ENCODE data around the gene DPEP1.

DPEP1 gene

DNA sequence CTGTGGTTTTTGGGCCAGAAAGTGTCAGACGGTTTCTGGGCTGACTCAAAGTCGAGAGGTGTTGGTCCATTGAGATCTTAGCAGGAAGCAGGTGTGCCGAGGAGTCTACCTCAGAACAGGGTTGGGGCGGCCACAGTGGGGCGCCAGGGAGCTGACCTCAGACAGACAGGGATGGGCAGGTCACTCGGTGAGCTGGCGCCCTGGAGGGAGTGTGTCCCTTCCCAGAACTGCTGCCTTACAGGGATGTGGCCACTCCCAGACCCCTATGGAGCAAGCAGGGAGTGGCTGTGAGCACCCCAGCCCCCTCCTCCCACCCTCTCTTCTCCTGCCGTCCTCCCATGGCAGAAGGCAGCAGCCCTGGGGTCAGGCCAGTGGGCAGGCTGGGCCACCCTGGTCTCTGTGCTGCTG lies 14.0 kb upstream of the DPEP1 start:
- DNase-seq (ENCODE audit: low read depth) = no peak

DNA sequence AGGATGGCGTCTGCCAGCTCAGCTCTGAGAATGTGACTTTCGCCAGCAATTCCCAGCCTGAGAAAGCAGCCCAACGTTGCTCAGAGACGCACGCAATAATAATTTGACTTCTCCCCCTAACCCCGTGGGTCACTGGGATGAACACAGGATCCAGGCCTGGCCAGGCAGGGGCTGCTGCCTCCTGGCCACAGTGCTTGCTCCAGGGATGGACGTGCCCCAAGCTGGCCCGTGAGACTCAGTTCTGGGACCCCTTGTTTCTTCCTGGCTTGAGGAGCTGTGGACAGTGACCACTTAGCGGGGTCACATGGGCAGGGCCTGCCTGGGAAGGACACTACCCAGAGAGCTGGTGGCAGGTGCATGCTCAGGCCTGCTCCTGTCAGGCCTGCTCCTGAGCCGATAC lies 13.5 kb upstream of the DPEP1 start:
- no peak for DNase-seq (ENCODE audit: low read depth)

DNA sequence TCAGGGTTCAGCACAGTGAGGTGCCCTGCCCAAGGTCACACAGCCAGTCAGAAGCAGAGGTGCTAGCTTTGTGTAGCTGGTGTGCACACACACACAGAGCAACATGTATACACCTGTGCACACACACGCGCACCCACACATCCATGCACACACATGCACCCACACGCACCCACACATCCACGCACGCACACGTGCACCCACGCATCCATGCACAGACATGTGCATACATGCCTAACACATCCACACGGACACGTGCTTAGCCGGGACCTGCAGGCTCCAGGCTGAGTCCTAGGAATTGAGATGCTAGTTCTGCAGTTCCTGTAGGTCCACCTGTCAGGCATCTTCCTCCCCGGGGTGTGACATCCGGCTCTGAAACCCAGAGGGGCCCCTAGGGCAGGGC lies 13.0 kb upstream of the DPEP1 start:
- DNase-seq (ENCODE audit: low read depth) = no peak

DNA sequence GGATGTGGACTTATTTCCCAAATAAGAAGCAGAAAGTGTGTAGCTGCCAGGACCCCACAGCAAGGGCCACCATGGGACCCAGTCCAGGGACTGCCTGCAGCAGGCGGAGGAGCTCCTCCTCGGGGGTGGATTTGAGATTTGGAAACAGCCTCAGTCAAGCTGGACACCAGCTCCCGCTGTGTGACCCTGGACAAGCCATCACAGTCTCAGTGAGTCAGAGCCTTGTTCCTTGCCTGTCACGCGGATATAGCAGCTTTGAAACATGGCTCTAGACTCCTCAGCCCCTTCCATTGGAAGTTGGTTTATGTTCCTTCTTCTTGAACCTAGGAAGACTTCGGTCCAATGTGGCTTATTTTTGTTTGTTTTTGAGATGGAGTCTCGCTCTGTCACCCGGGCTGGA lies 12.5 kb upstream of the DPEP1 start:
- no peak for DNase-seq (ENCODE audit: low read depth)

DNA sequence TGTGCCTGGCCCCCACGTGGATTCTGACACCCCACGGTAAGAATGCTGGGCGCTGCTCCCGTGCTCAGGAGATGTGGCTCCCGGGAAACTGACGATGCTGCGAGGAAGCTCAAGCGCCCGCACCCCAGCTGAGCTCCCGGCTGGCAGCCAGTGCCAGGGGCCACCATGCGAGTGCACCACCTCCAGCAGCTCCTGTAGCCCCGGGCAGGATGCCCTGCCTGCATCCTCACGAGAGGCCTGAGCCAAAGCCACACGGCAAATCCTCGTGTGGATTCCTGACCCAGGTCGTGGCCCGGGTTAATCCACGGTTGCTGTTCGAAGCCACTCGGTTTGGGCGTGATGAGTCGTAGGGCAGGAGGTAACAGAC lies 11.6 kb upstream of the DPEP1 start:
- peak; percentile 29 for DNase-seq (ENCODE audit: low read depth)

DNA sequence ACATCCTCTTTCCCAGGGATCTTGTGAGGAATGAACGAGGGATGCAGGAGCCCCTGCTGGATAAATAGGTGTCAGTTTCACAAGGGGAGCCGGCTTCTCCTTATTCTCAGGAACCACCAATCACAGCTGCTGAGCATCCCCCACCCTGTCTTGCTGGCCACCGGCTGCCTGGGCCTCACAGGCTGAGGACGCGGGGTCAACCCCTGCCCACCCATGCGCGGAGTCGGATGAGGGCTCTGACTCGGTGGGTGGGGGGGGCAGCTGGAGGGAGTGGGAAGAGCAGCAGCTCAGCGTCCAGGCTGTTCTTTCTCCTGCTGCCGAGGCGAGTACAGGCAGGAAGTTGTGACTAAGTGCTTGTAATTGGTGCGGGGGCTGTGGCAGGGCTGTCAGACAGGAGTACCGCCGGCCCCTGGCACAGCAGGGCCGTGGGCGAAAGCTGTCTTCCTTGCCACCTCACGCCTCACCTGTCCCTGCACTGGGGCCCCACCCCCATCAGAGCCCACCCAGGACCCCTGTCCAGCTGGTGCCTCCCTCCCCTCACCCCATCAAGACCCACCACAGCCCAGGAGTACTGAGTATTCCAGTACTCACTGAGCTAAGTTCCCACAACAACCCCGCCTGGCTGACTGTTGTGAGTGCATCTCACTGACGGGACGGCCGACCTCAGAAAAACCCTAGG lies 11.0 kb upstream of the DPEP1 start:
- peak; percentile 92 for DNase-seq (ENCODE audit: low read depth)

DNA sequence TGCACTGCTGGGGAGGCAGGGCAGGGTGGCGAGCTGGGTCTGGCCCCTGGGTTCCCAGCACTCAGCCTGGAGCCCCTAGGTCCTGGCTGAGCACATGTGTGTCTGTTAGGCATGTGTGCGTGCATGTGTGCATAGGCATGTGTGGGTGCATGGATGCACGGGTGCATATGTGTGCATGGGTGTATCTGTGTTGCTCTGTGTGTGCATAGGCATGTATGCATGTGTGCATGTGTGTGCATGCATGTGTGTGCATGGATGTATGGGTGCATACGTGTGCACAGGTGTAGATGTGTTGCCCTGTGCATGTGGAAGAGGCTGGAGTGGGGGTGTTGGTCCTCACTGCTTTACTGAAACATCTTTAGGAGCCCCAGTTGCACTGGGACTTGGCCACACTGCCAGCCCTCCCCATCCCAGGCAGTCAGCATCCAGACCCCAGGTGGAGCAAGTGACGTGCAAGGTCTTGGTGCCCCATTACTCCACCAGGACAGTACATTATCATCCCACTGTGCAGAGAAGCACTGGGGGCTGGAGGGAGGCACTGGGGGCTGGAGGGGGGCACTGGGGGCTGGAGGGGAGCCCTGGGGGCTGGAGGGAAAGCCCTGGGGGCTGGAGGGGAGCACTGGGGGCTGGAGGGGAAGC lies 10.4 kb upstream of the DPEP1 start:
- DNase-seq (ENCODE audit: low read depth) = no peak

DNA sequence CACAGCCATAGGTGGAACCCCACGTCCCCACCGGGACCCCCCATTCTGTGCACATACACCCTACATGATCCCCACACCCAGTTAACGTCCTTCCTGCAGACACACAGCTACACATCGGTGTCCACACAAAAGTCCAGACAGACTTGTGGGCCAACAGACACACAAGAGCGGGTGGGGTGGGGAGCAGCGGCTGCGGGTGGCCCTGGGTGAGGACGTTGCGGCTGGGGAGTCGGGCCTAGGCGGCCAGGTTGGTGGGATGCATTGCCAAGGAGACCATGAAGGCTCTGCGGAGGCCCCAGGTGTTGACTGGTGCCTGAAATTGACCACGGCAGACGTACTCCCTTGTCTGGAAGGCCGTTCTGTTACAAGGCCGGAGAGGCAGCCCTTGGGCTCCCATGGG lies 8.7 kb upstream of the DPEP1 start:
- DNase-seq (ENCODE audit: low read depth) = no peak

DNA sequence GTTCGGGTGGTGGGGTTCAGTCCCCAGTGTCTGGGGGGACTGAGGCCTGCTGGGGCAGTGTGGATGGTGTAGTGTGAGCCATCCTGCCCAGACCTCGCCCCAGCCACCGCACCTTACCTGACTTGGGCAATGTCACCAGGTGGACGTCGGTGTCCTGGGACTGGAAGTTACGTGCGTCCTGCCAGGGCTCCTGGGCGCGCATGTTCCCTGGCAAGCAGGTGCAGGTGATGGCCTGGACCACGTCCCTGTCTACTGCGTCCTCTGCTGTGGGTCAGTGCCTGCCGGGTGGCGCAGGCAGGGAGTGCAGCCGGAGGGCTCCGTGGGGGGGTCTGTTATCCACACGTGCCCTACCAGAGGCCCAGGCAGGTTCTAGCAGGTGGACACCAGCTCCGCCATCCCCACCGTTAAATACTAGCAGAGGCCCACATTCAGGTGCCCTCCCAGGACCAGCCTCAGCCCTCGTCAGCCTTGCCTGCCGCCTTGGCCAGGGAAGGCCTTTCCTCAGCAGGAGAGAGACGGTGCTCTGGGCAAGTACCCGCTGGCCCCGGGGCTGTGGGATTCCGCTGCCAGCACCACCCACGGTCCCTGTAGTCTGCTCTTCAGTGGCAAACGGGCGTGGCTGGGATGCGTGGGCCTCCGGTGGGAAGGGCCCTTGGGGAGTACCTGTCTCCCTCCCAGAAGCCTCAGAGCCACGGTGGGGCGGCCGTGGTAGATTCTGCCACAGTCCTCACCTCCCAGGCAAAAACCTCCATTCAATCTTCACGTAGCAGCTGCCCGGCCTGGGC lies 8.1 kb upstream of the DPEP1 start:
- DNase-seq (ENCODE audit: low read depth) = no peak

DNA sequence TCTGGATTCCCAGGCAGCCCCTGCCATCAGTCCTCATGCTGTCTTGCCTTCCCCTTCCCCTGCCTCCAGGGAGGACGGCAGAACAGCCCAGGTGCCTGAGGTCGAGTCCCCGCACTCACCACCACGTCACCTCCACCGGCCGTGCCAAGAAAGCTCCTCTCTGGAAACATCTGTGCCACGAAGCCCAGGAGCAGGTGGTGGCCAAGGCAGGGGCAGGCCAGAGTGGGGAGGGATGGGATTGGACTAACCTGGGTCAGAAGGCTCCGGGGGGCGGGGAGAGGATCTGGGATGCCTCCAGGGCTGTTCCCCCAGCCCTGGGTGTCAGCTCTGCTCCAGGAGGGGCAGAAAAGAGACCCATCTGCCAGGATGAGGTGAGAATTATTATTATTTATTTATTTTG lies 7.4 kb upstream of the DPEP1 start:
- no peak for DNase-seq (ENCODE audit: low read depth)

DNA sequence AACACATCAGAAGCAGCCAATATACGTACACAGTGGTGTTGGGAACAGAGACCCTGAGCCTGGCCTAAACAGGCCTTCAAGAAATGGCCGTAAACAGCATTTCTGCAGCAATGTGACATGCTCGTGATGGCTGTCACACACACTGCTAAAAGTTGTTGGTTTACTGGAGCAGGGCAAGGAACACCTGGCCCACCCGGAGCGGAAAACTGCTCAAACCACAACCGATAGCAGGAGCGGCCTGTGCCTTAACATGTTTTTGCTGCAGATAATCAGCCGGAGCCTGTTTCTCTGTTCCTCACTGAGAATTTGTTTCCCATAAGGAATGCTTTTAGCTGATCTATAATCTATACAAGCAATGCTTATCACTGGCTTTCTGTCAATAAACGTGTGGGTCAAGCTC lies 6.0 kb upstream of the DPEP1 start:
- no peak for DNase-seq (ENCODE audit: low read depth)

DNA sequence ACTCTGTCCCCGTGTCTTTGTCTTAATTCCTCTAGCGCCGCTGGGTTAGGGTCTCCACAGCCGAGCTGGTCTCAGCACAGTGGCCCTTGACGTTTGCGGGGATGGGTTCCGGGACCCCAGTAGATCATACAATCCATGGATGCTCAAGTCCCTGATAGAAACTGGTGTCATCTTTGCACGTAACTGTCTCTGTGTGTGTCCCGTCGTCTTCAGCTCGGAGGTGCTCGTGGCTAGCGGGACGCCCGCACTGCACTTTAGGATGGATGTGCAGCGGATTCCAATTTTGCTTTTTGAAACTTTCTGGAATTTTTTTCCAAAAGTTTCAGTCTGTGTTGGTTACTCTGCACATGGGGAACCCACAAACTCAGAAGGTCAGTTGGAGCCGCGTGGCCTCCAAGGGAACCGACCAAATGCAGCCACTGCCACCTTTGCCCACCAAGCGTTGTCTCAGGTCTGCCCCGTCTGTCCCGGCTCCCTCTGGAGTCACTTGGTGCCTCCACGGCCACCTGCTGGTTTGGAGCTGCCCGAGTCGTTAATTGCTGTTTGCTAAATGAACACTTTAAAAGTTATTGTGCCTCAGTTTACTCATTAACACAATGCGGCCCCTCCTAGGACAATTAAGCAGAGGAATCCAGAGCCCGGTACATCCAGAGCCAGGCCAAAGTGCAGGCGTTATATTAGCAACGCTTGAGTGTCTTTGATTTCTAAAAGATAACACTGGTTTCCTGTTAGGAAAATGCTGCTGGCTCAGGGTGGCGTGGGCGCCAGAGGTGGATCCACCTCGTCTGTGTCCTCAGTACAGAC lies 5.3 kb upstream of the DPEP1 start:
- no peak for DNase-seq (ENCODE audit: low read depth)

DNA sequence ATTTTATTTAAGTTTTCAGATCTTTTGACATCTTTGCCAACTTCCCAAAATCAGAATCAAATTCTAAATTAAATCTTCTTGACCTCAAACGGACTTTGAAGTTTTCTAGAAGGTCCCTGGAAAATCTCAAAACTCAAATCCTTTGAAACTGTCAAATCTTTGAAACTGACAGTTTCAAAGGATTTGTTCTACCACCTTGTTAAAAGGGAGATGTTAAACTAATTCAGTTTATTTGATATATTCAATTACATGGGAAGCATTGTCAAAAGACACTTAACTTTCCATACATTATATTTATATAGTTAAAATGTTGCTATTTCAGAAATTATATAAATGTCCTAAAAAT lies 3.4 kb upstream of the DPEP1 start:
- no peak for DNase-seq (ENCODE audit: low read depth)

DNA sequence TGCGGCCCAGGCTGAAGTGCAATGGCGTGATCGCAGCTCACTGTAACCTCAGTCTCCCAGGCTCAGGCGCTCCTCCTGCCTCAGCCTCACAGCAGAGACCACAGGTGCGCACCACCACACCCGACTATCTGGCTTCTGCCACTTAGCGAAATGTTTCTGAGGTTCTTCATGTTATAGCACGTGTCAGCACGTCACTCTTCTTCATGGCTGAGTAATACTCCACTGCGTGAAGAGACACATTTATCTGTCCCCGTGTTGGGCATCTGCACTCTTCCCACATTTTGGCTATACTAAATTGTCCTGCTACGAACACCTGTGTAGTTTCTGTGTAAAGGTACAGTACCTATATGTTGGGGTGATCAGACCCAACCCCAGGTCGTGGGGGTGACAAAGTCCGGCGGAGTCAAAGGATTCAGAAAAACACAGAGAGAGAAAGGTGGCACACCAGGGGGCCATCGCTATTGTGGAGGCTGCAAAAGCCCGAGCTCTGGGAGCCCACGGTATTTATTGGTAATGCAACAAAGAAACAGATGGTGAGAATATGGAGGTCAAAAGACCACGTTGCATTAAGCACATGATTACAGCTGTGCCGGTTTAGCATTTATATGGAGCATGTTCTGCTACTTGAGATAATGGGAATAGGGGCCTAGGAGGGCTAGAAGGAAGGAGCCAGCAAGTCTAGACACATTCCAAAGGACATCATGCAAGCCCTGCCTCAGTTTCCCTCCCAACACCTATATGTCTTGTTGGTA lies 851 bp upstream of the DPEP1 start:
- no peak for DNase-seq (ENCODE audit: low read depth)

DNA sequence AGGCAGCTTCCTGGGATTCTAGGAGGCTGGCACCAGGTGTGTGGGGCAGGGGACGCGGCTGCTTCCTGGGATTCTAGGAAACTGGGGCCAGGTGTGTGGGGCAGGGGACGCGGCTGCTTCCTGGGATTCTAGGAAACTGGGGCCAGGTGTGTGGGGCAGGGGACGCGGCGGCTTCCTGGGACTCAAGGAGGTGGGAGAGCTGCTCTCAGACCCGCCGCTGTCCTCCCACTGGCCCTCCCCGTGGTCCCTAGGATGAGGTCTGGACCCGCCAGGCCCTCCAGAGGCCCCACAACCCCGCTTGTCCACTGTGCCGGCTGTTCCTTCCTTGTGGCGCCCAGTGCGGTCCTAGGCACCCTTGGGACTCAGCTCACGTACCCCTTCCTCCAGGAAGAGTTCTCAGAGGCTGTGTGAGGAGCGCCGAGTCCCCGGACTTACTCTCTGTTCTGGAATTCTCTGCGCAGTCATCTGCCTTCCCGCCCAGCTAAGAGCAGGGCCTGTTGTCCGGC lies 565 bp downstream of the DPEP1 start:
- no peak for DNase-seq (ENCODE audit: low read depth)

DNA sequence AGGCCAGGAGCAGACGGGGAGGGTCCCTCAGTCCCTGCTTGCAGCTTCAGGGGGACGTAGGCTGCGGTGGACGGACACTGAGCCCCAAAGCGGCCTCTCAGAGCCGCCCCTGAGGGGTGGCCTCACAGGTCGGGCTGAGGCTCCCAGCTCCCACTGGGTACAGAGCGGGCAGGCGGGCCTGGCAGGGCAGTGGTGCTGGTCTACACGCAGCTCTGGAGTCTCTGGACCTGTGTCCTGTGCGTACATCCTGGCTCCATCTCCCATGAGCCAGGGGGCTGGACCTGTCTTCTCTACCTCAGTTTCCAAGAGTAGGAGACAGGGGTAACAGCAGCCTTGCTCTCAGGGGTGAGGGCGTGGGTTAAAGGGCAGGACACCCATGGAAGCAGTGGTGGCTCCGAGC lies 1.7 kb downstream of the DPEP1 start:
- DNase-seq (ENCODE audit: low read depth) = no peak

DNA sequence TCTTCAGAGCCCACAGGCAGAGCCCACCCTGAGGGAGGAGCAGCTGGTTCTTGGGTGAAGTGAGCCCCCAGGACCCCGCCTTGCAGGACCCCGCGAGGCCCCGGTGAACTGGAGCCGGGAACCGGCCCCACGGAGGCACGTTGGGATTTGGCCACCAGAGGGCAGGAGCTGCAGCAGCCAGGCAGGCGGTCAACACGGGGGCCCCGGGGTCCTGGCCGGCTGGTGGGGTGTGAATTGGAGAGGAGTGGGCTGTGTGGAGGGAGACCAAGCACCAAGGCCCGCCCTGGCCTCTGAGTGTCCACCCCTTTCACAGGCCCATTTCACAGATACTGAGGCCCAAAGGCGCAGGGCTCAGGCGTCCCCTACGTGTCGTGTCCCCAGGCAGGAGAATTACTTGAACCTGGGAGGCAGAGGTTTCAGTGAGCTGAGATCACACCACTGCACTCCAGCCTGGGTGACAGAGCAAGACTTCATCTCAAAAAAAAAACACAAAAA lies 2.2 kb downstream of the DPEP1 start:
- no peak for DNase-seq (ENCODE audit: low read depth)

DNA sequence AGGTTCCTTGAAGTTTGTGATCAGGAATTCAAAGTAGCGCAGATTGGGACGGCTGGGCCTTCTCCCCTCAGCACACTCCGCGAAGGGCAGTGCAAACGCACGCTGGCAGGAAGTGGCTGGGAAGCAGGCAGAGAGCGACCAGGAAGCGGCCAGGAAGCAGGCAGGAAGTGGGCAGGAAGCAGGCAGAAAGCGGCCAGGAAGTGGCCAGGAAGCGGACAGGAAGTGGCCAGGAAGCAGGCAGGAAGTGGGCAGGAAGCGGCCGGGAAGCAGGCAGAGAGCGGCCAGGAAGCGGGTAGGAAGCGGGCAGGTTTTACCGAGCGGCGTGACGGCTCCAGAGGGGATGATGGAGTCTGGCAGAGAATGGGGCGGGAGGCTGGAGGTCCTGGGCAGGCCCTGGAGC lies 3.2 kb downstream of the DPEP1 start:
- DNase-seq (ENCODE audit: low read depth) = no peak

DNA sequence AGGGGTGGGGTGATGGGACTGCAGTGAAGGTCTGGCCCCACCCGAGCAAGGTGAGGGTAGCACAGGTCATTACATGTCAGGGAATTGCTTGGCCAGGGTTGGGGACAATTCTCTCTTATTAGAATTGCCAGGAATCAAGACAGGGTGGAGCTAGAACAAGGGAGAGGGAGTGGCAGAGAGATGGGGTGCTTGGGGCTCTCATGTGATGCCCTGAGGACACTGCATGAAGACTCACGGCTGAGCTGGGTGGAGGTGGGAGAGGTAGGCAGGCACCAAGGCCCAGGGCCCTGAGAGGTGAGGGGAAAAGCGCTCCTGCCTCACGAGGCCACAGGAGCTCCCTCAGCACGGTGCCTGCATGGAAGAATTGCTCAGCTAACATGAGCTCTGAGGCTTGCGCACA lies 3.6 kb downstream of the DPEP1 start:
- DNase-seq (ENCODE audit: low read depth) = no peak

DNA sequence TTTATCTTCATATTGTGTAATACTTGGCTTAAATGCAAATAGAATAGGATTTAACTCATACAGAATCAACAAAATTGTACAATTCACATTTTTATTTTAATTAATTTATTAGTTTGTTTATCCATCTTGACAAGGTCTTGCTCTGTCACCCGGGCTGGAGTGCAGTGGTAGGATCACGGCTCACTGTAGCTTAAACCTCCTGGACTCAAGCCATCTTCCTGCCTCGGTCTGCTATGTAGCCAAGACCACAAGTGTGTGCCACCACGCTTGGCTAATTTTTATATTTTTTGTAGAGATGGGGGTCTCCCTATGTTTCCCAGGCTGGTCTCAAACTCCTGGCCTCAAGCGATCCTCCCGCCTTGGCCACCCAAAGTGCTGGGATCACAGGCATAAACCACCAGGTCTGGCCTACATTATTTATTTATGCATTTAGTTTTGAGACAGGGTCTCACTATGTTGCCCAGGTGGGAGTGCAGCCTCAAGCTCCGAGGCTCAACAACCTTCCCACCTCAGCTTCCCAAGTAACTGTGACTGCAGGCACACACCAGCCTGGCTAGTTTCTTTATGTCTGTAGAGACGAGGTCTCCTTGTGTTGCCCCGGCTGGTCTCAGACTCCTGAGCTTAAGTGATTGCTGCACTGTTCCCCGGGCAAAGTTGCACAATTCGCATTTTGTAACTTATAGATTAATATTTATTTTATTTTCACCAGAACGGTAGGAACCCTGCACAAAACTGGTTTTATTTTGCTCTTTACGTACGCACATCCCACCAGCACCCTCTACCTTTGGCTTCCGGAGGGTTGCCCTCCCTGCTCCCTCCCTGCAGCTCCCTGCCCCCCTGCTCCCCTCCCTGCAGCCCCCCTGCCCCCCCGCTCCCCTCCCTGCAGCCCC lies 4.9 kb downstream of the DPEP1 start:
- peak; percentile 61 for DNase-seq (ENCODE audit: low read depth)

DNA sequence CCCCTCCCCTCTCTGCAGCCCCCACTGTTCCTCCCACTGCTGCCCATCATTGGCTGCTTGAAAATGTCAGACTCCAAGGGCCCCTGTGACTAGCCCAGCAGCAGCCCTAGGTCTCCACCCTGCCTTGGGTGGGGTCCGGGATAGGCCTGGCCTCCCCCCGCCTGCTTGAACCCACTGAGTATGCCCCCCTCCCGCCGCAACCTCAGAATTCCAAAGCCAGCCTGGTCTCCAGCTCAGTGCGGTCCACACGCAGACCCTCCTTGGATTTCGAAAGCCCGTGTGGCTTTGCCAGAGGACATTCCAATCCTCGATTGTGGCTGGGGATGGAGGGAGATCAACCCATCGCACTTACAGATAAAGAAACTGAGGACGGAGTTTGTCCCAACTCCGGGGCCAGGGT lies 6.4 kb downstream of the DPEP1 start:
- peak; percentile 16 for DNase-seq (ENCODE audit: low read depth)
